22Rv1 (cell line): ENCODE results near the gene GPC4.

Source experiments
- ZFX ChIP-seq: fragments of 450-650 bp; IDR thresholded peaks from 2 replicates; pipeline ENCODE4 v1.6.1; 2017; ENCODE audit warnings: antibody characterized with exemption, borderline replicate concordance
- TF ChIP-seq, protein P1 (sequence below): fragments of 450-650 bp; IDR thresholded peaks from 2 replicates; pipeline ENCODE4 v1.5.1; 2017; ENCODE audit warnings: mild to moderate bottlenecking

DNA sequence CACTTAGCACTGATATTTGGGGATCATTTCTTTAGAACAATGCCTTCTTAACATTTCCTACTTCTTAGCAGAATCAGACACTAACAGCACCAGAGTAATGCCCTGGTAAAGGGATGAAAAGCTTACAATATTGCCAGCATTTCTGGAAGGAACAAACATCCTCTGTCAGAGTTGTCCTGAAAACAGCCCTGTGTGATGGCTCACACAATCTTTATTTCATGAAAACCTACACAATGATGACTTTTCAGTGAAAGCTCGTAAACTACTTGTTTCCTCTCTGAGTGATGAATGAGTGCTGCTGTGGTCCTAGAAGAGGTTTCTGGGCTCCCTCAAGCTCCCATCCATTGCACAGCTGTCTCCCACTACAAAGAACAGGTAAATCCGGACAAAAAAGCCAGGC lies 52.8 kb downstream of the GPC4 start:
- TF ChIP-seq, protein P1, sequence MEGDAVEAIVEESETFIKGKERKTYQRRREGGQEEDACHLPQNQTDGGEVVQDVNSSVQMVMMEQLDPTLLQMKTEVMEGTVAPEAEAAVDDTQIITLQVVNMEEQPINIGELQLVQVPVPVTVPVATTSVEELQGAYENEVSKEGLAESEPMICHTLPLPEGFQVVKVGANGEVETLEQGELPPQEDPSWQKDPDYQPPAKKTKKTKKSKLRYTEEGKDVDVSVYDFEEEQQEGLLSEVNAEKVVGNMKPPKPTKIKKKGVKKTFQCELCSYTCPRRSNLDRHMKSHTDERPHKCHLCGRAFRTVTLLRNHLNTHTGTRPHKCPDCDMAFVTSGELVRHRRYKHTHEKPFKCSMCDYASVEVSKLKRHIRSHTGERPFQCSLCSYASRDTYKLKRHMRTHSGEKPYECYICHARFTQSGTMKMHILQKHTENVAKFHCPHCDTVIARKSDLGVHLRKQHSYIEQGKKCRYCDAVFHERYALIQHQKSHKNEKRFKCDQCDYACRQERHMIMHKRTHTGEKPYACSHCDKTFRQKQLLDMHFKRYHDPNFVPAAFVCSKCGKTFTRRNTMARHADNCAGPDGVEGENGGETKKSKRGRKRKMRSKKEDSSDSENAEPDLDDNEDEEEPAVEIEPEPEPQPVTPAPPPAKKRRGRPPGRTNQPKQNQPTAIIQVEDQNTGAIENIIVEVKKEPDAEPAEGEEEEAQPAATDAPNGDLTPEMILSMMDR, result no peak
- TF ChIP-seq ZFX, result no peak
